T47D (cell line): Measurements from ENCODE around the gene IMMP1L.
A peak's percentile ranks its signal among the peaks of the same experiment; 100 is the strongest.

ENCODE experiments used
- DNase-seq, 2 experiments: peaks; one replicate each; pipeline versions ENCODE4 v3.0.0 to v3.0.0-alpha.2; 2011 to 2012; ENCODE audit warnings: low read depth in 1 of 2, low spot score in 1 of 2
- JUND ChIP-seq: IDR thresholded peaks from 2 replicates; pipeline ENCODE4 v1.6.1; 2012; ENCODE audit warnings: low read depth
- in situ Hi-C: cut with HindIII; loops from 2 replicates; pipeline ENCODE4 v1.10.0; 2016; ENCODE audit warnings: low sequenced_read_pairs, low pct_unique_long_range_greater_than_20kb

The IMMP1L gene, protein sequence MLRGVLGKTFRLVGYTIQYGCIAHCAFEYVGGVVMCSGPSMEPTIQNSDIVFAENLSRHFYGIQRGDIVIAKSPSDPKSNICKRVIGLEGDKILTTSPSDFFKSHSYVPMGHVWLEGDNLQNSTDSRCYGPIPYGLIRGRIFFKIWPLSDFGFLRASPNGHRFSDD

DNA sequence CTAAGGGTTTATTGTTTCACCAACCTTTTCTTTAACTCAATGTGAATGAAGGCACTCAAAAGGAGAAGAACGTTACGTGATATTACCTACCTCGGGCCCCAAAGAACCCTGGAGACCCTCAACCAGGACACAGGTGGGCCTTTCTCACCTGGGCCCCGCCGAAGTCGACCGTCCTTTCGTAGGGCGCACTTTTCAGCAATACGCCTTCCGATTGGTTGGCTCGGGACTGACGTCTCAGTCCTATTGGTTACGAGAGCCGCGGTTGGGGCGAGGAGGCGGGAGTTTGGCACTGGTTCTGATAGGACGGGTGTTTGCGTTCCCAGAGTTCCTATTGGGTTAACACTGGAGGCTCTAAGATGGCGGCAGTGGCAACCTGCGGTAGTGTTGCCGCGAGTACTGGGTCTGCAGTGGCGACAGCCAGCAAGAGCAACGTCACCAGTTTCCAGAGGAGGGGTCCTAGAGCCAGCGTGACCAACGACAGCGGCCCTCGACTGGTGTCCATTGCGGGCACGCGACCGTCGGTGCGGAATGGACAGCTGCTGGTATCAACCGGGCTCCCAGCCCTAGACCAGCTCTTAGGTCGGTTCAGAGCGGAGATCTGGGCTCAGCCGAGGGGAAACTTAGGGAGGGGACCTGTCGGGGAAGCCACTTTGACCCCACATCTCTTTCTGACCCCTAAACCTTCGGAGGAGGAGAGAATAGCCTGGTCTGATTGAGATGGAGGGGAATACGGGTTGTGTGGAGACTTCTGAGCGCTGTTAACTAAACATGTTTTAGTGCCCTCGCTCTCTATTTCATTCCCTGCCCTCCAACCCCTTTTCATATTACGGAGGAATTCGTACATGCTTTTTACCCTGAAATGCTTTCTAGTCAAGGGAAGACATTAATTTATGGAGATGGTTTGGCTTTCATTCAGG is at the start of gene IMMP1L, which contains the start of gene ELP4:
Gene IMMP1L, minus strand, starts transcription at position 194 of the 917 bp plus-strand sequence. CDS start 46,346 bp downstream, outside the sequence.
Gene ELP4, plus strand, starts transcription at position 339 of the 917 bp plus-strand sequence. Its CDS starts 18 bp downstream, at position 357.
- no peak for TF ChIP-seq JUND
- peak; percentile 94 to 99 for DNase-seq

DNA sequence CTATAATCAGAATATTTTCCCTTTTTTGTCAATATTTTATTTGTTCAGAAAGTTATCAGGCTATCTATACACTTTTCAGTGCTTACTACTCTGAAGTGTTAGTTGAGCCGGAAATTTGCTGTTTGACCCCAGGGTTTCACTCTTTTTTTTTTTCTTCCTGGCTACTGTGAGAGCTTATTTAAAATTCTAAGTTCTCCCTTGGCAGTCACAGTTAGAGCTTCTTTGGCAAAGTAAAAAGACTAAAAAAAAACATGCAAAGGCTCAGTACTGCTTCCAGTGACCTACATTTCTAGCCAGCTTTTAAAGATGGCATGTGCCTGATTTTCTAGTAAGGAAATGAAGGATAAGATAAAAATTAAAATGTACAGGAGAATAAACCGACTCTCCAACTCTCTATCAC is 48.6 kb upstream of the IMMP1L start:
- TF ChIP-seq JUND: no peak
- in situ Hi-C loops: no loop called here
- no peak for DNase-seq

More for the DNA sequence above, at the start of gene IMMP1L, which contains the start of gene ELP4:
- in situ Hi-C loops: no loop called here

DNA sequence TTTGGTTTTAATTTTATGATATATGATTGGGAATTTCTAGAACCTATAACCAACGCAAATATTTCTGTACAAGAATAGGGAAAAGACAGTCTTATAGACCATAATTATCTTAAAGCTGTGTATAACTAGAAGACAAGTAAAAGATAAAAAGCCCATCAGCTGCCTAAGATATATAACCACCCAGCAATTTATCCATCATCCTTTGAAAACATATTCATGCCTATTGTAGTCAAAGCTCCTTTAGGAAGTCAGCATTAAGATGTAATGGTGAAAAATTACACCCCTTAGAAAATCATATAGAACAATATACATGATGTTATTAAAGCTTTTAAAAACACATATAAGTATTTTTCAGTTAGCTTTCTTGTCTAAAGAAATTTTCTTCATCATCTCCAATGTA is 46.5 kb upstream of the IMMP1L start:
- in situ Hi-C loops: no loop called here
- DNase-seq: no peak
- no peak for TF ChIP-seq JUND

DNA sequence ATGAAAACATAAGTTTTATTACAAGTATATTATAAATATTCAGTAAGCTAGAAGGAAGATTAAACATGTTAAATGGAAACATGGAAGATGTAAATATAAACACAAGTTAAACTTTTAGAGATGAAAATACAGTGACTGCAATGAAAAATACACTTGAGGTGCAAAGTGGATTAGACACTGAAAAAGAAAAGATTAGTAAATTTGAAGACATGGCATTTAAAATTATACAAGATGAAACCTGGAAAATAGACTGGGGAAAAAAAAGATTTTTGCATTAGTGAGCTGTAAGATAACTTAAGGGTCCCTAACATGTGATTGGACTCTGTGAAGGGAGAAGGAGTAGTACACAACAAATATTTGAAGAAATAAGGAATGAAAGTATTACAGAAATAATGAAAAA is 33.4 kb upstream of the IMMP1L start:
- TF ChIP-seq JUND: no peak
- in situ Hi-C loops: no loop called here
- DNase-seq: no peak

DNA sequence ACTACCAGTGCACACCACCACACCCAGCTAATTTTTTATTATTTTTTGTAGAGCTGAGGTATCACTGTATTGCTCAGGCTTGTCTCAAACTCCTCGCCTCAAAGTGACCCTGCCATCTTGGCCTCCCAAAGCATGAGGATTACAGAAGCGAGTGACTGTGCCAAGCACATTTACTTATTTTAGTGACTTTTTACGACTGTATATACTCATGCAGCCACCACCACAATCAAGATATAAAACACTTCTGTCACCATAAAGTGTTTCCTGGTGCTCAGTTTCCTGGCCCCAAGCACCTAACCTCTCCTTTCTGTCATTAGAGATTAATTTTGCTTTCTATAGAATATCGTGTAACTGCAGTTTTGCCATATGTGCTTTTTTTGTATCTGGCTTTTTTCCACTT is 26.1 kb upstream of the IMMP1L start:
- no peak for DNase-seq
- no peak for TF ChIP-seq JUND
- in situ Hi-C loops: no loop called here

DNA sequence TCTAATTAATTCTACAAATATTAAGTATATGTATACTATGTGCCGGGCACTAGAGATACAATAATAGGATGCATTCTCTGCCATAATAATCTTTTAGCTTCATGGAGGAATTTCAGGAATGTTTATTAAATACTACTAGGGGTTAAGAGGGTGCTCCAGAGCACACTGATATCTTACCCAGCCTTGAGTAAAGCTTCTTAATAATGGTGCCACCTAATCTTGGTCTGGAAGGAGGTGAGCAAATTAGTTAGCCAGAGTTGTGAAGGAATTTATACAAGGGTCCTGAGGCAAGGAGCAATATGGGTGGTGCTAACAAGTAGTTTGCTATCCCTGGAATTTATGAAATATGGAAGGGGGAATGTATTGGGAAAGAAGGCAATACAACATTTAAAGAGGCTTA is 21.9 kb upstream of the IMMP1L start:
- in situ Hi-C loops: no loop called here
- DNase-seq: no peak
- no peak for TF ChIP-seq JUND

DNA sequence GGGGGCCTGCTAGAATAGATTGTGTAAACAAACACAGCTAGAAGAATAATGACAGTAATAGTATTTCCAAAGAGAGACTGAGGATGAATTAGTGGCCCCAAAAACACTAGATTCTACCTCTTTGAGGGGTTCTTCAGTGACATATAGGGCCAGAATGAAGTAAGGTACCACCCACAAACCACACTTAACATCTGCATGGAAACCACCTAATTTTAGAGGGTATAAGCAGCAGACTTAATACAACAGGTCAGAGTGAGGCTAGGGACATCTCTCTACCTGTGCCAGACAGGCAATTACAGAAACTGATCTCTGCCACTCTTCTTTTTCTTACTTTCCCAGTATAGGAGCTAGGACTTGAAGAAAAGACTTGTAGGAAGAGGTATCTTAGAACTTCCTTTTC is 20.3 kb upstream of the IMMP1L start:
- DNase-seq: no peak
- no peak for TF ChIP-seq JUND
- in situ Hi-C loops: no loop called here

DNA sequence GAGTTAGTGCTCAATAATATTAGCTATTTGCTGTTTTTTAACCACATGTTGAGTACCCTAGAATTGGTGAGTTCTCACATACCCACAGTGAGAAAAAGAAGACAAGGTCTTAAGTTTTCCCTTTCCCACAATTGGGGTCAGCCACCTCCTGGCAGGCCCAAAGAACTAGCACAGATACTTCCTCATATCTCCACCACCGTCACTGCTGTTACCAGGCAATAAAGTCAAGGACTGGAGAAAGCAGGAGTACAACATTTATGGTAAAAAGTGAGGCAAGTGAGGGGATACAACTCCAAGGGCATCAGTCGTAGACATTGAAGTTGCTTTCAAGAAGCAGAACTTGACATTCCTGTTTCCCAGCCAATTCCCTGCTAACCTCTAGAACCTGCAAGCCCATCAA is 19.8 kb upstream of the IMMP1L start:
- DNase-seq: peak in 1 of 2 experiments; percentile 16
- no peak for TF ChIP-seq JUND
- in situ Hi-C loops: no loop called here

DNA sequence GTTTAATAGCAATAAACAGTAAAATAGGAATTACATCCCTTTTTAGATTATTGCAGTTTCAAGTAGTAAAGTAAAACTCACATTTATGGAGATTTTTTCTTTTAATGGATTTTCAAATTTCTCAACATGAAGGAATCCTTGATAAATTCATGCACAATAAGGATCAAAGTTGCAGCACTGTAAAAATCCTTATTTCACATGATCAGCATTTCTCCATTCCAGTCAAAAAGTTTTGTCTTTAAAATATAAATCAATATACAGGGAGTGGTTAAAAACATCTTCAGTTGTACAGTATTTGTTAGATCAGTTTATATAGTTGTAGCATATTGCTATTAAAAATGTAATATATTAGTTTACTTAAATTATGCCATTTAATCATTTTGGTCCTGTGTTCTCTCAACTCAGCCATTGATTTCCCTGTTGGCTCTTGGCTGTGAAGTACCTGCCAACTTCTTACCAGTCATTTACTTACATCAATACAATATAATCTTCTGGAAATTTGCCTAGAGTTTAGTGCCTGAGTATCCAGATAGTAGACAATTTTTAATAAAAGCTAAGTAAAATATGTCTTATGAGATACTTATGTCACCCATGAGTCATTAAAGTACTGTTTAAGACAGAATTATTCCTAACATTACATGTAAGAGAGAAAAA is 12.2 kb upstream of the IMMP1L start:
- no peak for DNase-seq
- in situ Hi-C loops: no loop called here
- no peak for TF ChIP-seq JUND

DNA sequence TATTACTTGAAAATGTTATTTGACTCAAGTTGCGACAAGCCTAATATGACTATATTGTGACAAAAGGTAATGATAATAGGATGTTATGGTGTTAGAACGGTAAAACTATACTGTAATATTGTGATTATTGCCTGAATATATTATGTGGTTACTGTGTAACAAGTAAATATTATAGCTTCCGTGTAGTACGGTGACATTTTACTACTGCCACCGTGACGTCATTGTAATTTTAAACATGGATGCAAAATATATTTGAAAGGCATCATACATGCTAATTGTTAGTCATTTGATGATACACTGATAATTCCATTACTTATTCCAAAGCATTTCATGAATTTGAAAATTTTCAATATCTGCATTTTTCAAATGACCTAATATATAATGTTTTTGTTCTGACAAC is 2.7 kb upstream of the IMMP1L start:
- in situ Hi-C loops: no loop called here
- TF ChIP-seq JUND: no peak
- DNase-seq: no peak

DNA sequence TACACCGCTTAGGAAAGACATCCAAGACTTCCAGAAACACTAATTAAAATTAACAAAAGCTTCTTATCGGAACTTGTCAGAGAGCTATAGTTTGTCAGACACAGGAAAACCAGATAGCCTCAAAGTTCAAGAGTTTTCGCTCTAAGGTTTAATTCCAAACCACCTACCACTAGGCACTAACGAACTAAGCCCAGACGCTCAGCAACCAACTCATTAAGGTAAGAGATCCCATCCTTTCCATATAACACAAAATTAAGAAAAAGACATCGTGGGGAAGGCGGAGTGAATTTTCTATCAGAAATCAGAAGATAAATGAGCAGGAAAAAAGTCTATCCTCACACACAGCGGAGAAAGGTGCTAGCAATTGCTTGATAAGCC is 382 bp downstream of the IMMP1L start:
- in situ Hi-C loops: no loop called here
- DNase-seq: no peak
- no peak for TF ChIP-seq JUND

DNA sequence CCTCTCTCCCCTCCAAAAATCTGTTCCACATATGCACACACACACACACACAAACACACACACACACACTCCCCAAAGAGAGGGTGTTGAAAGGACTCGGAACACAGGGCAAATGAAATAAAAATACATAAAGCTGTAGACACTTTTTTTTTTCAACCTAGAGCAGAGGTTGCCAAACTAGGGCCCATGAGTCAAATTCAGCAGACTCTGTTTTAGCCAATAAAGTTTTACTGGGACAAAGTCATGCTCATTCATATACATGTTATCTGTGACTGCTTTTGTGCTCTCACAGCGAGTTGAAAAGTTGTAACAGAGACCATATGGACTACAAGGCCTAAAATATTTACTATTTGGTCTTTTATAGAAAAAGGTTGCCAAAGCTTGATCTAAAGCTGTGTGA is 8.9 kb downstream of the IMMP1L start:
- no peak for TF ChIP-seq JUND
- in situ Hi-C loops: no loop called here
- DNase-seq: no peak
